ENCODE data around the gene ACOT13. TPM values are rescaled to one million over a fixed set of nuclear protein-coding genes. Genes with fewer than 3 reads are reported as not detected.
"Not testable (repeated sequence)": the region's sequence is repeated elsewhere in the genome, so short reads cannot be mapped to it uniquely, and the experiment has no call there.

The ACOT13 gene
- total RNA-seq, 2 donors from 2014 or later, result 63.0 to 70.8 TPM

DNA sequence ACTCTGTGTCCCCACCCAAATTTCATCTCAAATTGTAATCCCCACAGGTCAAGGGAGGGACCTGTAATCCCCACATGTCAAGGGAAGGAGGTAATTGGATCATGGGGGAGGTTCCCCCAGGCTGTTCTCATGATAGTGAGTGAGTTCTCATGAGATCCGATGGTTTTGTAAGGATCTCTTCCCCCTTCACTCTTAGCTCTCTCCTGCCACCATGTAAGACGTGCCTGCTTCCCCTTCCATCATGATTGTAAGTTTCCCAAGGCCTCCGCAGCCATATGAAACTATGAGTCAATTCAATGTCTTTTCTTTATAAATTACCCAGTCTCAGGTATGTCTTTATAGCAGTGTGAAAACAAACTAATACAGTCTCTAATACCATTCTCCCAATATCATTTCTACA is 84.0 kb downstream of the ACOT13 start:
- ATAC-seq; DNase-seq; intact Hi-C loops (cut with DNase I): not testable (repeated sequence)

DNA sequence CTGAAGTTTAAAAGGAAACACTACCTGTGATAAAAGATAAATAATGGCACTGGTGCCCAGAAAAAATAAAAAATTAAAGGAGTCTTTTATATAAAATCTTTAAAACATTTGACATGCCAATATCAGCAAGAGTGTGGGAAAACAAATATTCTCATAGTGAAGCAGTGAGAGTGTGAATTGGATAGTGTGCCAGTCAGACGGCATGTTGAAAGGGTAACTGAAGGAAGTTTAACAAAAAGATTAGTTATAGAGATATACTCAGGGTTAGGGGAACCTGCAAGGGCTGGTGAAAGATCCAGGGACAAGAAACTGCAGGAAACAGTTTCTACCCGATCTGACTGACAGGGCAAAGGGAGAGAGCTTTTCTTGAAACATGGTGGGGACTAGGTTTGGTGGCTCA is 85.6 kb downstream of the ACOT13 start:
- intact Hi-C loops (cut with DNase I), result no loop called here
- no peak for DNase-seq
- ATAC-seq, result no peak

DNA sequence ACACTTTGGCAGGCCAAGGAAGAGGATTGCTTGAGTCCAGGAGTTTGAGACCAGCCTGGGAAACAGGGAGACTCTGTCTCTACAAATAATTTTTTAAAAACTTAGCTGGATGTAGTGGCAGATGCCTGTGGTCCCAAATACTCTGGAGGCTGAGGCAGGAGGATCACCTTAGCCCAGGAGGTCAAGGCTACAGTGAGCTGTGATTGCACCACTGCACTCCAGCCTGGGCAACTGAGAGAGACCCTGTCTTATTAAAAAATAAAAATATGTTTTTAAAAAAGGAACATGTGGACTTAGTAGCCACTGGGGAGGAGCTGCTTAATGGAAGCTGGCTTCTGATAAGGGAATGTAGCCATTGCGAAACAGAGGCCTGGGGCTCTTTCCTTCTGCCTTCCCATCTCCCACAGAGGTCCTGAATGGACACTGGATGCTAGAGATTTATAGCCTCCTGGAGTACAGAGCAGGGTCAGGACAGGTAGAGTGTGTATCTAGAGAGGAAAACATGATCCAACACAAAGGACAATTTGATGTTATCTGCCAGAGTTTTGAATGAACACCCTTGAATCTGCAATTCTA is 86.1 kb downstream of the ACOT13 start:
- intact Hi-C loops (cut with DNase I), result no loop called here

DNA sequence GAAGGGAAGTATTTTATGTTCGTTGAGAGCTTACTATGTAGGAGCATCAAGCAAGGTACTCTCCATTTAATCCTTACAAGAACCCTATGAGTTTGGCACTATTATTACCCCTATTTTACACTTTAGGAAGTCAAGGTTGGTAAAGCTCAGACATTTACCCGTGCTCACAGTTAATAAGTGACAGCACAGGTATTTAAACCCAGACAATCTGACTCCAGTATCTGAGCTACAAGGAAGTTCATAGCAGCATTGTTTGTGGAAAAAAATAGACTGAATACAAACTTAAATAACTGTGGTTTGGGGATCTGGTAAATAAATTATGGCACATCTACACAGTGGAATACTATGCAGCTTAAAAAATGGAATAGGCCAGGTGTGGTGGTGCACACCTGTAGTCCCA is 86.7 kb downstream of the ACOT13 start:
- DNase-seq (no peak), ATAC-seq (no peak)
- intact Hi-C loops (cut with DNase I), result no loop called here

More for the DNA sequence above, 86.1 kb downstream of the ACOT13 start:
- ATAC-seq (no peak), DNase-seq (no peak)

DNA sequence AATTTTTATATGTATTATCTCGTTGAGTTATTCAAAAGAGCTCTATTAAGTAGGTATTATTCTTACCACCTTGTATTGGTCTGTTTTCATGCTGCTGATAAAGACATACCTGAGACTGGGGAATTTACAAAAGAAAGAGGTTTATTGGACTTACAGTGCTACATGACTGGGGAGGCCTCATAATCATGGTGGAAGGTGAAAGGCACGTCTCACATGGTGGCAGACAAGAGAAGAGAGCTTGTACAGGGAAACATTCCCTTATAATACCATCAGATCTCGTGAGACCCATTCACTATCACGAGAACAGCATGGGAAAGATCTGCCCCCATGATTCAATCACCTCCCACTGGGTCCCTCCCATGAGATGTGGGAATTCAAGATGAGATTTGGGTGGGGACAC is 87.5 kb downstream of the ACOT13 start:
- ATAC-seq, DNase-seq: not testable (repeated sequence)

More for the DNA sequence above, 87.5 kb downstream of the ACOT13 start:
- intact Hi-C loops (cut with DNase I), result not testable (repeated sequence)

Other genes with a start within 250 kb of the ACOT13 start
- gene GPLD1, start 177.5 kb upstream of the ACOT13 start, total RNA-seq, result 1 to 10 TPM; 1.2 to 1.9 TPM
- gene ALDH5A1, start 172.1 kb upstream of the ACOT13 start, total RNA-seq, result 10 to 100 TPM; 16.2 to 18.1 TPM
- gene KIAA0319, start 20.9 kb upstream of the ACOT13 start, total RNA-seq, result under 1 TPM; 0.05 to 0.06 TPM
- 10 to 100 TPM; 29.5 to 35.2 TPM for gene TDP2, start 178 bp upstream of the ACOT13 start, total RNA-seq
- gene C6orf62, start 52.1 kb downstream of the ACOT13 start, total RNA-seq, result 10 to 100 TPM; 58.1 to 67.0 TPM
- gene GMNN, start 107.9 kb downstream of the ACOT13 start, total RNA-seq, result 10 to 100 TPM in 1 of 2 donors, 1 to 10 TPM in 1; 6.3 to 10.5 TPM
- not detected for gene ARMH2, start 131.8 kb downstream of the ACOT13 start, total RNA-seq

All from left cardiac atrium (tissue), 4 donors.